Femur (tissue), 1 donor: Measurements from ENCODE around the gene DEXI.
"Not testable (repeated sequence)": the region's sequence is repeated elsewhere in the genome, so short reads cannot be mapped to it uniquely, and the experiment has no call there.

Experiments
- DNase-seq: peaks from one replicate; pipeline ENCODE4 v3.0.0-alpha.2; 2017

Gene DEXI

GRCh38 chr16:10940501-10941079 is 1.7 kb downstream of the DEXI start:
- no peak for DNase-seq

- DNase-seq, result no peak
These were observed 2.5 kb downstream of the DEXI start for GRCh38 chr16:10939649-10940234.

GRCh38 chr16:10938796-10939648 is 3.2 kb downstream of the DEXI start:
- DNase-seq, result no peak

- DNase-seq, result no peak
These were observed 3.9 kb downstream of the DEXI start for GRCh38 chr16:10938321-10938720.

- DNase-seq, result no peak
These were observed 5.0 kb downstream of the DEXI start for GRCh38 chr16:10937068-10937859.

DNA sequence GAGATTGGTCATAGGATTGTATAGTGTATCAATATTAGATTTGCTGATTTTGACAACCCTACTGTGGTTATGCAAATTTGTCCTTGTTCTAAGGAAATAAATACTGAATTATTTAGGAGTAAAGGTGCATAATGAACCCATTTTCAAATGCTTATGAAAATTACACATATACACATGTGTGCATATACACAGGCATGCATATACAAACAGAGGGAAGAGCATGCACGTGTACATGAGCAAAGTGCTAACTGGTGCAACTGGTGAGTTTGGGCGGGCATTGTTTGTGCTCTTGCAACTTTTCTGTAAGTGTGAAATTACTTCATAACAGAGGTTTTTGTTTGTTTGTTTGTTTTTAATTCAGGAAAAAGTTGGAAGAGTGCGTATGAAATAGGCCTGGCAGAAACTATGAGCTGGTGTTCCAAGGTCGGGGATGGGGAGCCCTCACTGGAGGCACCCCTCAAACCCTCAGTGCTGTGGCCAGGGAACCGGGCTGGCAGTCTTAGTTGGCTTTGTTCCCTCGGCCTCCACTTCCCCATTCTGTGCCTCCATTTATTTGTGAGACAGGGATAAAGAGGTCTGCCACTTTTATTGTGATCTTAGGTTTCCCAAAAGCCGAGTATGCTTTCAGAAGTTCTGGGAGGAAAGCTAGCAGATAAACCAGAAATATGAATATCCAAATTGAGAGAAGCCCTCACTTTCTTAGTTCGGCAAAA is 5.8 kb downstream of the DEXI start:
- DNase-seq, result no peak

DNA sequence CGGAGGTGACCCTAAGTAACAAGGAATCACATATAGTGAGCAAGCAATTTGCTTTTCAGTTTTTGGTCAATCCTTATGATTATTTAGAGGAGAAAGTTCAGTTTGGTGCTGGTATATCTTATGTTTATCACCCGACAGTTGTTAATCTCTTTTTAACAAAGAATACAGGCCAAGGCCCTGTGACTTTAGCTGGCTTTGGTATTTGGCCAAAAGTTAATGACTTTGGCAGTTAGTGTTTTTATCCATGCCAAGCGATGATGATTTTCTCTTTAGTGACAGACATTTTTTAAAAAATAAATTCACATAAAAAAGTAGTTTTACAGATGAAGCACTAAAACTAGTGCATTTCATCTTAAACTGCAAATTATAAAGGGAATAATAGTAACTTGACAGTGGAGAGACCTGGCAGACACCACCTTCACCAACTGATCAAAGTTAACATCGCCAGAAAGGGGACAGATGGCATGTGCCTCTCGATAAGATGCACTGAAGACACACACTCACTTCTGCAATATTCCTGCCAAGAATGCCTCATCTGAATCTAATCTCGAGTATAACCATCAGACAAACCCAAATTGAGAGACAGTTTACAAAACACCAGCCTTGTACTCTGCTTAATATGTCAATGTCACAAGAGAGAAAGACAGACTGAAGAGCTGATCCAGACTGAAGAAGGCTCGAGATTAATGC is 6.9 kb downstream of the DEXI start:
- no peak for DNase-seq

DNA sequence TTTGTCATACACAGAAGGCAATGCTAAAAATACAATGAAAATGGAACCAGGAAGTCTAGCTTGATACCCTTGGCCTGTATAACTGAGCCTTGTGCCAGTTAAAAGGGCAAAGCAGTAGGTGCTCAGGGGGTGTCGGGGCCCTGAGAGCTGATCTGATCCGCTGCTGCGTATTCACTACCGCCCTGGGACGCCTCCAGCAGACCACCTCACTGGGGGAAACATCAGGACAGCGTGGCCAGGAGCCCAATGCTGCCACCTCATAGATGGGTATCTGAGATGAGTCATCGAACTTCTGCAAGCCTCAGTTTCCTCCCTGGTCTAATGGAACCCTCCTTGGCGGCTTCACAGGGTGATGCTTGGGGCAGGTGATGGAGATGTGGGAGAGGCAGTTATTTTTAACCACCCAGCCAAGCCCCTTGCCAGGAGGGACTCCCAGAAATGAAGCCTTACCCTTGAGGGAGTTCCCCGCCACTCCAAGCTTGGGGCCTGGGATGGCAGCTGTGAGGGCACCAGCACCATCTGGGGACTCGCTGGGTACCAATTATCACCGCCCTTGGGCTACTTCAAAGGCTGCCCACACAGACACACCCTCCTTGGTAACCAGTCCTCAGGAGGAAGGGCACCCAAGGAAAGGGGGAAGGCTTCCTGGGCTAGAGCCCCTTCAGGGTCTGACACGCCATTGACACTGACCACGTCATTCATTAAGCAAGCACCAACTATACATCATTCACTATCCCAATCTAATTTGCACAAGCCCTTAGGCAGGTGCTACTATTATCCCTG is 7.8 kb downstream of the DEXI start:
- DNase-seq, result no peak

DNA sequence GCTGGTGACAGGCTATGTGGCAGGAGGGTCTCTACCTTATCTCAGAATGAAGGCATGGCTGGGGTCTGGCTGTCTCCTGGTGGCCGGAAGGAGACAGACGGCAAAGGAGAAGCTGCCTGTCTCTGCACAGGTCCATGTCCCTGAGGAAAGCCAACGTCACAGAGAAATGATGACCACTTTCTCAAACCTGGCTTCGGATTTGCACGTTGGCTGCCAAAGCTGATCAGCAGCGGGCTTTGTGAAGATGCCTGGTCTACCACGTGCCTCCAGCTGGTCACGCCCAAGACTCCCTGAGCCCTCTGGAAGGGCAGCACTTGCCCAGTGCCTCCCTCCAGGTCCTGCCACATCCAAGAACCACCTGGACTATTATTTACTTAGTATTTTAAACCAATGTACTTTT is 8.4 kb downstream of the DEXI start:
- DNase-seq, result no peak

DNA sequence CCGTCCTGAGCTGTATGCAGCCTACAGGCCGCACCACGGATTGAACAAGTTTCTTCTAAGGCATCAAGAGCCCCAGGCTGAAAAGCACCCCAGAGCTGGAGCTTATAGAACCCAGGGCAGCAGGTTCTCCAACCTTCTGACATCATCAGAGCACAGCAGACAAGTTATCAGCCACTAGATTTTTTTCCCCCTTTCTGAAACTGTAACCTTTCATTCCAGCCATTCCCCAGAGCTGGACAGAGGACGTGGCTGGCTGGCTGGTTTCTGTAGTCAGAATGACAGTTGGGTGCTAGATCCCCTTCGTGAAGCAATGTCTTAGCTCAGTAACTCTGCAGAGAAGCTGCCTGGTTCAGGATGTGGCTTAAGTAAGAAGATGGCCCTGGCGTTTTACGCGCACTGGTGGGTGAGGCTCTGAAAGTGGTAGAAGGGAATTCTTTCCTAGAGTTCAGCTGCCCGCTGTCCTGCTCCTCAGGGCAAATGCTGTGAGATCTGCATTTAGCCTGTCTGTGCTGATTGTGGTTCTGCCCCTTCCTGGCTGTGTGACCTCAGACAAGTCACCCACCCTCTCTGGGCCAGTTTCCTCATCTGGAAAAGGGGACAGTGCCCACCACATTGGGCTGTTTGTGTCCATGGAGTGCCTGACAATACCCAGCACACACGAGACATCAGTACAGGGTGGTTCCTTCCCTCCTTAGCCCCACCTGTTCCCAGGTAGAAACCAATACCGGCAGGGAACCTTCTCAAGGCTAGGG is 9.1 kb downstream of the DEXI start:
- DNase-seq, result no peak

- DNase-seq, result no peak
These were observed 10.2 kb downstream of the DEXI start for GRCh38 chr16:10931977-10932632.

GRCh38 chr16:10931134-10931533 is 11.1 kb downstream of the DEXI start:
- no peak for DNase-seq

GRCh38 chr16:10930755-10931093 is 11.5 kb downstream of the DEXI start:
- no peak for DNase-seq

- DNase-seq, result no peak
These were observed 12.2 kb downstream of the DEXI start for GRCh38 chr16:10929853-10930754.

DNA sequence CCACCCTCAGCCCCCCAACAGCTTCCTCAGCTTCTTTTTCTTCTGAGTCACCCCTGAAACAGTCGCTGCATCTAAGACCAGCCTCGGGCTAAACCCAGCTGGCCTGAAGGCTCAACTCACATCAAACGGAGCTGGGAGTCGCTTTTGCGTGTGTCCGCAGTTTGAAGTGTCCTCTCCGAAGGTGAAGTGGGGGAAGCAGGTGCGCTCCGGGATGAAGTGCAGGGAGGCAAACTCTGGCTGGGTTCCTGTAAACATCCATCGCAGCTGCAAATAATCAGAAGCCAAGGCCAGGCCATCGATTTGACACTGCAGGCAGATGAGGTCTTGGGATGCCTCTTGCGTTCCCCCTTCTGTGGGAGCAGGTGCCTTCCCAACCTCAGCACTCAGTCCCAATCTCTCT is 13.2 kb downstream of the DEXI start:
- not testable (repeated sequence) for DNase-seq

- DNase-seq, result no peak
These were observed 14.7 kb downstream of the DEXI start for GRCh38 chr16:10927497-10928112.

GRCh38 chr16:10926867-10927266 is 15.4 kb downstream of the DEXI start:
- DNase-seq, result no peak

GRCh38 chr16:10926094-10926493 is 16.2 kb downstream of the DEXI start:
- no peak for DNase-seq
